HepG2 (cell line): ENCODE measurements around the gene ACBD6. TPM values are rescaled to one million over a fixed set of nuclear protein-coding genes. Genes with fewer than 3 reads are reported as not detected.

ENCODE experiments used
- CCAR2 ChIP-seq: fragments of 200-400 bp; formaldehyde crosslinking; optimal IDR thresholded peaks from 2 replicates; pipeline ENCODE3; 2018; ENCODE audit warnings: low read depth, mild to moderate bottlenecking, low read length, moderate library complexity
- CEBPB ChIP-seq: IDR thresholded peaks from 2 replicates; pipeline ENCODE4 v1.6.1; 2011; ENCODE audit warnings: low read depth, low read length, improper control_type of control experiment, borderline replicate concordance
- EZH2 ChIP-seq: conservative IDR thresholded peaks from 2 replicates; pipeline ENCODE4 v1.6.1; 2012; ENCODE audit warnings: mild to moderate bottlenecking, low read depth, low read length, moderate library complexity
- HOXA3 ChIP-seq: sonication (generic); formaldehyde crosslinking; IDR thresholded peaks from 2 replicates; pipeline ENCODE4 v1.5.0; 2020; ENCODE audit warnings: missing genetic modification reagents
- KDM1A ChIP-seq: IDR thresholded peaks from 2 replicates; pipeline ENCODE4 v1.6.1; 2016; ENCODE audit warnings: missing compliant biosample characterization
- KDM6A ChIP-seq: IDR thresholded peaks from 2 replicates; pipeline ENCODE4 v1.6.1; 2016; ENCODE audit warnings: low read depth
- KLF15 ChIP-seq: sonication (generic); formaldehyde crosslinking; IDR thresholded peaks from 2 replicates; pipeline ENCODE4 v1.8.1; 2023; ENCODE audit warnings: borderline replicate concordance, mild to moderate bottlenecking, inconsistent platforms, missing genetic modification reagents, mixed read lengths
- KLF9 ChIP-seq: IDR thresholded peaks from 2 replicates; pipeline ENCODE4 v1.6.1; 2016; ENCODE audit warnings: low read depth
- NFRKB ChIP-seq: fragments of 450-650 bp; IDR thresholded peaks from 2 replicates; pipeline ENCODE4 v1.6.1; 2017
- NR2C2 ChIP-seq: sonication (generic); formaldehyde crosslinking; IDR thresholded peaks from 2 replicates; pipeline ENCODE4 v1.4.0; 2020; ENCODE audit warnings: missing genetic modification reagents, mild to moderate bottlenecking, moderate library complexity, borderline replicate concordance
- NR2F1 ChIP-seq, 2 experiments: fragments of 450-650 bp in 1 of 2; formaldehyde crosslinking in 1 of 2; IDR thresholded peaks; 2 replicates each; pipeline versions ENCODE4 v1.5.0 to v1.6.1; 2016 to 2020; ENCODE audit warnings: mild to moderate bottlenecking in 1 of 2, missing compliant biosample characterization in 1 of 2, missing genetic modification reagents in 1 of 2, moderate library complexity in 1 of 2
- PPARG ChIP-seq: conservative IDR thresholded peaks from 2 replicates; pipeline ENCODE4 v1.6.1; 2016; ENCODE audit warnings: missing biosample characterization, missing genetic modification reagents
- RARA ChIP-seq: IDR thresholded peaks from 2 replicates; pipeline ENCODE4 v1.6.1; 2016; ENCODE audit warnings: missing genetic modification reagents, missing compliant biosample characterization
- RXRA ChIP-seq: sonication (generic); formaldehyde crosslinking; IDR thresholded peaks from 2 replicates; pipeline ENCODE4 v1.5.1; 2020; ENCODE audit warnings: missing genetic modification reagents
- SAP130 ChIP-seq: IDR thresholded peaks from 2 replicates; pipeline ENCODE4 v1.6.1; 2016; ENCODE audit warnings: low read depth
- XRCC5 ChIP-seq: fragments of 200-400 bp; formaldehyde crosslinking; optimal IDR thresholded peaks from 2 replicates; pipeline ENCODE3; 2017; ENCODE audit warnings: mild to moderate bottlenecking, low read length
- ZNF264 ChIP-seq: sonication (generic); formaldehyde crosslinking; IDR thresholded peaks from 2 replicates; pipeline ENCODE4 v1.4.0; 2020; ENCODE audit warnings: missing genetic modification reagents
- ZNF331 ChIP-seq: sonication (generic); formaldehyde crosslinking; IDR thresholded peaks from 2 replicates; pipeline ENCODE4 v1.4.0; 2020; ENCODE audit warnings: missing genetic modification reagents
- ZNF460 ChIP-seq: sonication (generic); formaldehyde crosslinking; IDR thresholded peaks from 2 replicates; pipeline ENCODE4 v1.5.1; 2020; ENCODE audit warnings: missing genetic modification reagents, mild to moderate bottlenecking, borderline replicate concordance
- ZNF589 ChIP-seq: sonication (generic); formaldehyde crosslinking; conservative IDR thresholded peaks from 2 replicates; pipeline ENCODE4 v1.8.0; 2022; ENCODE audit warnings: mild to moderate bottlenecking, moderate library complexity, missing genetic modification reagents
- polyA plus RNA-seq, 8 experiments: library from polyadenylated mRNA; depleted of rRNA in 3 of 8; stranded (reverse) in 7 of 8; unstranded in 1 of 8; fragments of >200 nt; fragmentation: Illumina TruSeq in 4 of 8; extraction: Trizol in 4 of 8; gene quantifications; 2 replicates each; pipeline versions ENCODE4 v1.2.1 to v1.2.3, GENCODE V29; 2011 to 2016; ENCODE audit warnings: low read depth in 4 of 8, missing spikeins in 1 of 8, mixed read lengths in 1 of 8; ENCODE audit not compliant: insufficient read depth in 1 of 8
- total RNA-seq, 5 experiments: library from RNA; depleted of rRNA; stranded (reverse); fragments of >200 nt; fragmentation: Illumina TruSeq; extraction: Trizol; gene quantifications; 2 replicates each; pipeline ENCODE4 v1.2.3, GENCODE V29; 2016; ENCODE audit warnings: low read depth in 1 of 5
- TF ChIP-seq, protein P1 (sequence below): sonication (generic); formaldehyde crosslinking; IDR thresholded peaks from 2 replicates; pipeline ENCODE4 v1.8.1; 2023; ENCODE audit warnings: mild to moderate bottlenecking, inconsistent platforms, moderate library complexity, missing genetic modification reagents, borderline replicate concordance
- TF ChIP-seq, protein P2 (sequence below): sonication (generic); formaldehyde crosslinking; IDR thresholded peaks from 2 replicates; pipeline ENCODE4 v1.9.0; 2021; ENCODE audit warnings: missing genetic modification reagents, mild to moderate bottlenecking, borderline replicate concordance
- TF ChIP-seq, protein P3 (sequence below): sonication (generic); formaldehyde crosslinking; conservative IDR thresholded peaks from 2 replicates; pipeline ENCODE4 v1.4.0; 2020; ENCODE audit warnings: missing genetic modification reagents
- TF ChIP-seq, protein P4 (sequence below): sonication (generic); formaldehyde crosslinking; IDR thresholded peaks from 2 replicates; pipeline ENCODE4 v1.5.1; 2020; ENCODE audit warnings: missing genetic modification reagents, mild to moderate bottlenecking, borderline replicate concordance

ACBD6 gene
- total and polyA plus RNA-seq, 2 of the 13 experiments (the other 11 are each of a cell fraction or from before 2014, with no cell fraction given): 33.5 to 47.2 TPM

DNA sequence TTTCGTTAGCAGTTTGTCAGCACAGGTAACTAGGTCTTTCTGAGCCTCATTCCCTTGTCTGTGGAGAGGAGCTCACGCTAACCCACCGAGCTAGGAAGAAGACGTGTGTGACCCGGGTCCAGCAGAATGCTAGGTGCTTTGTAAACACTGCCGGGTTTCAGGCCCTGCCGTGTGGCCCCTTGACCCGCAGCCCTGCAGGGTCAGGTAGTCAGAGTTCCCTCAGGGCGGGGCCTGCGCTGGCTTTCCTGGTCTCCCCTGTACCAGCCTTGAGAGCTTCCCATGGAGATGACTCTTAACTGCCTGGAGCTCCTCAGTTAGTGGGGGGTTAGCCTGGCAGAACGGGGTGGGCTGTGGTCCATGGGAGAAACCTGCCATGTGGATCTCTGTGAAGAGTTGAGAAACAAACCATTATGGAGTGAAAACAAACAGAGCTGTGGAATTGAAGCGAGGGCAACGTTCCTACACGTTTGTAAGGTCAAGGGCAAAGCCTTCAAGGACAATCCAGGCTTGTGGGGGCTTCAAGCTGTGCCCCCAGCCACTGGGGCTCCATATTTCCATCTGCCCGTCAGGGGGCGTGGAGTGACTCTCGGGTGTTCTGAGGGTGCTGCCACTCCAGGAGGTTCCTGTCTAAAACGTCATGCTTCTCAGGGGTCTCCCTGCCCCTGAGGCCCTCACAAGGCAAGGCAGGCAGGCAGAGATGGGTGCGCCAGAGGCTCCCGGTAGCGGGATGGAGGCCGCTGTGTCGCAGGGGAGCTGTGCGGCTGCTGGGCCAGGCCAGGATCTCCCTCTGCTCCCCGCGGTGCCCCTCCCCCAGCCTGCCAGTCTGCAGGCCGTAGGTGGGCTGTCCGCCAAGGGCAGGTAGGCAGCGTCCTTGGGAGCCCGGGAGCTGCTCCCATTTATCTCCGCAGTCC is 248.5 kb downstream of the ACBD6 start (continued):
- TF ChIP-seq NR2F1 (CRISPR knock-in tag; IDR thresholded peaks at IDR 0.05) (peak; percentile 81 to 95), SAP130 (CRISPR knock-in tag) (peak; percentile 43), HOXA3 (CRISPR knock-in tag) (peak; percentile 20; the same call in 1 of the 2 replicates), KDM6A (CRISPR knock-in tag) (peak; percentile 60; the same call in 1 of the 2 replicates), RARA (CRISPR knock-in tag) (peak; percentile 88), KLF15 (CRISPR knock-in tag) (no peak), NR2C2 (CRISPR knock-in tag) (peak; percentile 84), KLF9 (CRISPR knock-in tag) (no peak), PPARG (CRISPR knock-in tag) (0 out of 2 replicates have a peak, but pooled peaks have one; percentile 43), ZNF589 (CRISPR knock-in tag) (0 out of 2 replicates have a peak, but pooled peaks have one; percentile 33), ZNF264 (CRISPR knock-in tag) (no peak), RXRA (CRISPR knock-in tag) (peak; percentile 62), KDM1A (CRISPR knock-in tag) (no peak), XRCC5 (peak; percentile 2), NFRKB (no peak), CEBPB (no peak), ZNF460 (CRISPR knock-in tag) (no peak), CCAR2 (no peak), ZNF331 (CRISPR knock-in tag) (0 out of 2 replicates have a peak, but pooled peaks have one; percentile 40), EZH2 (no peak)
- TF ChIP-seq, protein P1, sequence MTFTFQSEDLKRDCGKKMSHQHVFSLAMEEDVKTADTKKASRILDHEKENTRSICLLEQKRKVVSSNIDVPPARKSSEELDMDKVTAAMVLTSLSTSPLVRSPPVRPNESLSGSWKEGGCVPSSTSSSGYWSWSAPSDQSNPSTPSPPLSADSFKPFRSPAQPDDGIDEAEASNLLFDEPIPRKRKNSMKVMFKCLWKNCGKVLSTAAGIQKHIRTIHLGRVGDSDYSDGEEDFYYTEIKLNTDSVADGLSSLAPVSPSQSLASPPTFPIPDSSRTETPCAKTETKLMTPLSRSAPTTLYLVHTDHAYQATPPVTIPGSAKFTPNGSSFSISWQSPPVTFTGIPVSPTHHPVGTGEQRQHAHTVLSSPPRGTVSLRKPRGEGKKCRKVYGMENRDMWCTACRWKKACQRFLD: no peak
- TF ChIP-seq, protein P2, sequence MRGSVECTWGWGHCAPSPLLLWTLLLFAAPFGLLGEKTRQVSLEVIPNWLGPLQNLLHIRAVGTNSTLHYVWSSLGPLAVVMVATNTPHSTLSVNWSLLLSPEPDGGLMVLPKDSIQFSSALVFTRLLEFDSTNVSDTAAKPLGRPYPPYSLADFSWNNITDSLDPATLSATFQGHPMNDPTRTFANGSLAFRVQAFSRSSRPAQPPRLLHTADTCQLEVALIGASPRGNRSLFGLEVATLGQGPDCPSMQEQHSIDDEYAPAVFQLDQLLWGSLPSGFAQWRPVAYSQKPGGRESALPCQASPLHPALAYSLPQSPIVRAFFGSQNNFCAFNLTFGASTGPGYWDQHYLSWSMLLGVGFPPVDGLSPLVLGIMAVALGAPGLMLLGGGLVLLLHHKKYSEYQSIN (CRISPR knock-in tag): no peak
- TF ChIP-seq, protein P3, sequence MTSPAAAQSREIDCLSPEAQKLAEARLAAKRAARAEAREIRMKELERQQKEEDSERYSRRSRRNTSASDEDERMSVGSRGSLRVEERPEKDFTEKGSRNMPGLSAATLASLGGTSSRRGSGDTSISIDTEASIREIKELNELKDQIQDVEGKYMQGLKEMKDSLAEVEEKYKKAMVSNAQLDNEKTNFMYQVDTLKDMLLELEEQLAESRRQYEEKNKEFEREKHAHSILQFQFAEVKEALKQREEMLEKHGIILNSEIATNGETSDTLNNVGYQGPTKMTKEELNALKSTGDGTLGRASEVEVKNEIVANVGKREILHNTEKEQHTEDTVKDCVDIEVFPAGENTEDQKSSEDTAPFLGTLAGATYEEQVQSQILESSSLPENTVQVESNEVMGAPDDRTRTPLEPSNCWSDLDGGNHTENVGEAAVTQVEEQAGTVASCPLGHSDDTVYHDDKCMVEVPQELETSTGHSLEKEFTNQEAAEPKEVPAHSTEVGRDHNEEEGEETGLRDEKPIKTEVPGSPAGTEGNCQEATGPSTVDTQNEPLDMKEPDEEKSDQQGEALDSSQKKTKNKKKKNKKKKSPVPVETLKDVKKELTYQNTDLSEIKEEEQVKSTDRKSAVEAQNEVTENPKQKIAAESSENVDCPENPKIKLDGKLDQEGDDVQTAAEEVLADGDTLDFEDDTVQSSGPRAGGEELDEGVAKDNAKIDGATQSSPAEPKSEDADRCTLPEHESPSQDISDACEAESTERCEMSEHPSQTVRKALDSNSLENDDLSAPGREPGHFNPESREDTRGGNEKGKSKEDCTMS (CRISPR knock-in tag): no peak
- TF ChIP-seq, protein P4, sequence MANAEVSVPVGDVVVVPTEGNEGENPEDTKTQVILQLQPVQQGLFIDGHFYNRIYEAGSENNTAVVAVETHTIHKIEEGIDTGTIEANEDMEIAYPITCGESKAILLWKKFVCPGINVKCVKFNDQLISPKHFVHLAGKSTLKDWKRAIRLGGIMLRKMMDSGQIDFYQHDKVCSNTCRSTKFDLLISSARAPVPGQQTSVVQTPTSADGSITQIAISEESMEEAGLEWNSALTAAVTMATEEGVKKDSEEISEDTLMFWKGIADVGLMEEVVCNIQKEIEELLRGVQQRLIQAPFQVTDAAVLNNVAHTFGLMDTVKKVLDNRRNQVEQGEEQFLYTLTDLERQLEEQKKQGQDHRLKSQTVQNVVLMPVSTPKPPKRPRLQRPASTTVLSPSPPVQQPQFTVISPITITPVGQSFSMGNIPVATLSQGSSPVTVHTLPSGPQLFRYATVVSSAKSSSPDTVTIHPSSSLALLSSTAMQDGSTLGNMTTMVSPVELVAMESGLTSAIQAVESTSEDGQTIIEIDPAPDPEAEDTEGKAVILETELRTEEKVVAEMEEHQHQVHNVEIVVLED (CRISPR knock-in tag): no peak
